HG03045 (cell line): Measurements from ENCODE around the gene GPT2.

Source experiments
- ATAC-seq: cut with Tn5 transposase; IDR thresholded peaks from one replicate; pipeline ENCODE4 v1.9.1; 2021; ENCODE audit warnings: mild to moderate bottlenecking, moderate library complexity; ENCODE audit not compliant: unreplicated experiment

GPT2 gene

DNA sequence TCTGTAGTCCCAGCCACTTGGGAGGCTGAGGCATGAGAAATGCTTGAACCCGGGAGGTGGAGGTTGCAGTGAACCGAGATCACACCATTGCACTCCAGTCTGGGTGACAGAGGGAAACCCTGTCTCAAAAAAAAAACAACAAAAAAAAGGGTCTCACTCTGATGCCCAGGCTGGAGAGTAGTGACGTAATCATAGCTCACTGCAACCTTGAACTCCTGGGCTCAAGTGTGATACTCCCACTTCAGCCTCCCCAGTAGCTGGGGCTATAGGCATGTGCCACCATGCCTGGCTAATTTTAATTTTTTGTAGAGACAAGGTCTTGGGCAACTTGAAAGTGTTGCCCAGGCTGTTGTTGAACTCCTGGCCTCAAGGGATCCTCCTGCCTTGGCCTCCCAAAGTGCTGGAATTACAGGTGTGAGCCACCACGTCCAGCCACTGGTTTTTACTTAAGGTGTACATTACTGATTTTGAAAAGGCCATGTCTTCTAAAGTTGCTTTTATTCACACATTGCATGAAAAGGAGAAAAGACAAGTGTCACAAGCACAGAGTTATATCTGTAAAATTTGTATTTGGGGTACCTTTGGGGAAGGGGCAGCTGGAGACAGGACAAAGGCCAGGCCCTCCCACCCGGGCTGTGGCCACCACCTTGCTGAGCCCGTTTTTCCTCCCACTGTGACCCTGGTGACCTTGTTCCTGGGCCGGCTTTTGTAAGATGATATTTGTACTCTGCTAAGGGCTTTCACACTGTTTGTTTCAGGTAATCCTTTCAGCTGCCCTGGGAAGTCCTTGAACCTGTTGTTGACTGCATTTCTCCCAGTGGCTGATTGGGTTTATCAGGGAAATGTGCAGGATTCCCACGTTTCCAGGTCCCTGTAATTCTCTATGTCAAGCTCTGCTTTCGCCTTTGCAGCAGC lies 11.5 kb downstream of the GPT2 start:
- ATAC-seq = no peak

DNA sequence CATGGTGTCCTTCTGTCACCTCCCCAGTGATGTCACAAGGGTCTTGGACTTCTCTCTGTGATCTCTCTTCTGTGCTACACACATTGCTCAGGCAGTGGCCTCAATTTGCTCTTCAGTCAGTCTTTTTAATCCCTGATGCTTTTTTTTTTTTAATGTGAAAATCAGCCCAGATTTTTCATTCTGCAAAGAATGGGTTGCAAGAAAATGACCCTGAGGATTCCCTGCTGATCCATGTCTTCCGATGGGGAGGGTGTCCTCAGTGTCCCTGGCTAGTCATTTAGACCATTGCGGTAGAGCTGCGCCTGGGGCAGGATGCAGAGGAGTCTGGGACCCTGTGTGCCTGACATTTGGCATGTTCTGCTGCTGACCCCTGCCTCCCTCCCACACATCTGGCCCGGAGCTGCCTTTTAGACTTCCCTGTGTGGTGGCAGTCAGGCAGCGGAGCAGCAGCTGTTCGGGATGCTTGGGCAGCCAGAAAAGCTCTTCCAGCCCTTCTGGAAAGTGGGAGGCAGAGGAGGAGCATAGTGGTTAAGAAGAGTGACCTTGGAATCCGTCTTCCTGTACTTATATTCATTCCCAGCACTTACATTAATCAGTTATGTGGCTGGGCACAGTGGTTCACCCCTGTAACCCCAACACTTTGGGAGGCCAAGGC lies 12.3 kb downstream of the GPT2 start:
- no peak for ATAC-seq

DNA sequence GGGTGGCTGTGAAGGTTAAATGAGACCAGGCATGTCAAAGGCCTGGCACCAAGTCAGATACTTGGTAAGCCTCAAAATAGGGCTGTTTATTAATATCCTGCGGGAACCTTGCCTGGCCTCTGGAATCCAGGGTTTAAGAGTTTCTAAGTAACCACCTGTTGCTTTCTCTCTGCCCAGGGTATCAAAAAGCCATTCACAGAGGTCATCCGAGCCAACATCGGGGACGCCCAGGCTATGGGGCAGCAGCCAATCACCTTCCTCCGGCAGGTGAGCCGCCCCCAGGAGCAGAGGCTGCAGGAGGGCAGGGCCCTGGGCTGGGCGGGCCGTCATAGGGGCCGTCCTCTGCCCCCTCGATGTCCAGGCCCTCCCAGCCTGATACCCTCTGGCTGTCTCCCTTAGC lies 13.3 kb downstream of the GPT2 start:
- ATAC-seq = no peak

GRCh38 chr16:46898006-46898405 lies 13.8 kb downstream of the GPT2 start:
- no peak for ATAC-seq

DNA sequence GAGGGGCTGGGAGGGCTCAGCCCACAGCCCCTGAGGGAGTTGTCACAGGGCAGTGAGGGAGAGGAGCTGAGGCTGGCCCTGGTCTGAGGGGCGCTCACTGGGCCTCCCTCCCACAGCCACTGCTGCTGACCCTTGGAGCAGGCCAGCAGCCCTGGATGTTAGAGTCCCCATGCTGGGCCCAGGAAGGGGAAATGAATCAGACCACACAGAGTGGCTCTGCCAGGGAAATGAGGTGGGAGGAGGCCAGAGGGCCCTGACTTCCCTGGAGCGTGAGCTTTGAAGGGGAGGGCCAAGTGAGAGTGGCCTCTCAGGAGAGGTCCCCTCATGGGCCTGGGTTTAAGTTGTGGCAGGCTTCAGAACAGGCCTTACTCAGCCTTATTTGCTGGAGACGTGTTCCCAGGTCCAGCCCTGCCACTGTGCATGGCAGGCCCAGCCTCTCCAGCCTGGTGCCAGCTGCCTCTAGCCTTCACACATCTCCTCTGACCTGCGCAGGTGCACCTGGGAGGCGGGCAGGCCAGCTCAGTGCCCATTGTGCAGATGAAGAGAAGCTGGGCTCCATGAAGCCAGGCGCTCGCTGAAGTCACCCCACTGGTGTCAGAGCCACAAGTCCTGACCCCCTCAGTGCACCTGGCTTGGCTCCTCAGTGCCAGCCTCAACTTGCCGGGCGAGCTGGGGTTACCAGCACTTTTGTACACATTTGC lies 15.4 kb downstream of the GPT2 start:
- no peak for ATAC-seq

GRCh38 chr16:46900455-46901235 lies 16.5 kb downstream of the GPT2 start:
- ATAC-seq = no peak

- no peak for ATAC-seq
Measured at GRCh38 chr16:46901709-46902108, 17.5 kb downstream of the GPT2 start.

DNA sequence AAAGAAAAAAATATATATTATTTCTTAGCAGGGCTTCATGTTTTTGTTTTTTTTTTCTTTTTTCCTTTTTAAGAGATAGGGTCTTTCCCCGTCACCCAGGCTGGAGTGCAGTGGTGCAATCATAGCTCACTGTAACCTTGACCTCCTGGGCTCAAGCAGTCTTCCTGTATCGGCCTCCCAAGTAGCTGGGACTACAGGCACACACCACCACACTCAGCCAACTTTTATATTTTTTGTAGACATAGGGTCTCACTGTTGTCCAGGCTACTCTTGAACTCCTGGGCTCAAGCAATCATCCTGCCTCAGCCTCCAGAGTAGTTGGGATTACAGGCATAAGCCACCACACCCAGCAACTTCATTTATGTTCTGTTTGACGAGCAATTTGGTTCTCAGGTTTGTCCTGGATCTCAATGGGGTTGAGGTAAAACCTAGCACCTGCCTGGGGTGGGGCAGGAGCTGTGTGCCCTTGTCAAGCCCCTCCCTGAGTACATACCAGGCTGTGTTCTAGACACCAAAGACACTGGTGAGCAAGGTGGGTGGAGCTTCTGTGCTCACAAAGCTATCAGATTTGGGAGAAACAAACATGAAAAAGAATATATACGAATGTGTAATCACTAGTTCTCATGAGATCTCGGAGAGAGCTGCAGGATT lies 19.2 kb downstream of the GPT2 start:
- no peak for ATAC-seq

DNA sequence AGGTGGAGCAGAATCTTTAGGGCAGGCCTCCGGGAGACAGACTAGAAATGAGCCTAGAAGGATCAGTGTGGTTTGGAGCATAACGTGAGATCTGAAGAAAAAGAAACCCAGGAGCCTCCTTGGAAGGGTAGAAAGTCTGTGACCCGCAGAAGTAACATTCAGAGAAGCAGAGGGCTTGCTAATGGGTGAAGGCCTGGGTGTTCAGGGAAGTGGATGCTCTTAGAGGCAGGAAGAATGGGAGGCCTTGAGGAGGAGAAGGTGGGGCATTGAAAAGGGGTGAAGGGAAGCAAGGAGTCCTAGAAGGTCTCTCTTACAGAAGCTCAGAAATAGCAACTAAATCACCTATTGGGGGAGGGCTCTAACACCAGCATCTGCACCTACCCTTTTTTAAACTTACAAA lies 20.3 kb downstream of the GPT2 start:
- ATAC-seq = no peak

- no peak for ATAC-seq
Measured at GRCh38 chr16:46906360-46907060, 22.3 kb downstream of the GPT2 start.

DNA sequence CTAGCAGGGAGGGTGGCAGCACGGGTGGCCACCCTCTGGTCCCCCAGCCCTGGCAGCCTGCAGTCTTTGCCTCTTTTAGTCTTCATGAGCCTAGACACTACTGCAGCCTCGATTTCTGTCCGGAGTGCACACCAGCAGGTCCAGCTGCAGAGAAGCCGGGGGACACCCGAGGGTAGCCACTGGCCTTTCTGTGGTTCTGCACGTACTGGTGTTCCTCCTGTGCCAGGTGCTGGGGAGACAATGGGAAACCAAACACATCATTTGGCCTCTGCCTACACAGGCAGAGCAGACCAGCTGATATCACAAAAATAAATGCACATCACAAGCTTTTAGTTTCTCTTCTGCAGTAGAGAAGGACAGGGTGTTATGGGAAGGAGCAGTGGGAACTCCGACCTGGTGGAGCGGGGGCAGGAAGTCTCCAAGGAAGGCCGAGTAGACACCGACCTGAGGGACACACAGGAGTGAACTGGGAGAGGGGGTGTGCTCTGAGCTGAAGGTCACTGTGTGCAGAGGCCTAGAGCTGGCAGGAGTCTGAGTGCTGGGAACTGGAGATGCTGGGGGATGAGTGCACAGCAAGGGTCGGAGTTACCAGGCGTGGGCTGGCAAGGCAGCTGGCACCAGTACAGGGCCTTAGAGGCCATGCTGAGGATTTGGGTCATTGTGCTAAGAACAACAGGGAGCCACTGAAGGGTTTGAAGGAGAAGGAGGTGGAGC lies 23.1 kb downstream of the GPT2 start:
- ATAC-seq = no peak

GRCh38 chr16:46908540-46909372 lies 24.6 kb downstream of the GPT2 start:
- ATAC-seq = no peak

GRCh38 chr16:46911038-46911437 lies 26.9 kb downstream of the GPT2 start:
- peak; percentile 58 for ATAC-seq

DNA sequence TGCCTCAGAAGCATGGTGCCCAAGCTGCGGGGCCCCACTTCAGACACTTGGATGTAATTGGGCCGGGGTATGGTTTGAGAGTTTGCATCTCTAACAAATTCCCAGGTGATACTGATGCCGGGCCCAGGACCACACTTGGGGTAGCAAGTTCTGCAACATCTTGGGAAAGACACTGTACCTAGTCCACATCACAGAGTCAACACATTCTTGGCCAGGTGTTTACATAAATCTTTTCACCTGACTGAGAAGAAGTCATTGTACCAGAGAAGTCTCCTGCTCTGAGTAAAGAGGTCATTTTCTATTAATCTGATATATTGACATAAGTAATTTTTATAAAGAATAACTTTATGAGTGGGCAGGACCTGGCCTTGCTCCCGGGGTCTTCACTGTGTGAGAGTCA lies 27.5 kb downstream of the GPT2 start:
- no peak for ATAC-seq

DNA sequence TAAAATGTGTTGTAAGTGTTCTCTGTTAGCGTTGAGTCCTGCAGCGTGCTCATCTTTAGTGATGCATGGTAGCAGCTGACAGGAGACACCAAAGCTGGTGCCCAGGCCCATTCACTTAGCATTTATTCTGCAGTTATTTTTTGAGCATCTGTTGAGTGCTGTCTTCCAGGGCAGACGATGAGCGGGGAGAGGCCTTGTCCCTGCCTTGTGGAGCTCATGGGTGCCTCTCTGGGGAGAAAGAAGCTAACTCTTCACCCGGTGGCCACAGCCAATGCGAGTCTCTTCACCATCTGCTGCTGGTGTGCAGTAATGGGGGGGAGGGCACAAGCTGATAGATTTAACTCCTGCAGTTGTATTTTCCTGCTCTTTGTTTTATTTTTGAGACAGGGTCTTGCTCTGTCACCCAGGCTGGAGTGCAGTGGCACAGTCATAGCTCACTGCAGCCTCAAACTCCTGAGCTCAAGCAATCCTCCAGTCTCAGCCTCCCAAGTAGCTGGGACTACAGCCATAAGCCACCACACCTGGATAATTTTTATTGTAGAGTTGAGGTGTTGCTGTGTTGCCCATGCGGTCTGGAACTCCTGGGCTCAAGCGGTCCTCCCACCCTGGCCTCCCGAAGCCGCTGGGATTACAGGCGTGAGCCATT lies 30.5 kb downstream of the GPT2 start:
- no peak for ATAC-seq

DNA sequence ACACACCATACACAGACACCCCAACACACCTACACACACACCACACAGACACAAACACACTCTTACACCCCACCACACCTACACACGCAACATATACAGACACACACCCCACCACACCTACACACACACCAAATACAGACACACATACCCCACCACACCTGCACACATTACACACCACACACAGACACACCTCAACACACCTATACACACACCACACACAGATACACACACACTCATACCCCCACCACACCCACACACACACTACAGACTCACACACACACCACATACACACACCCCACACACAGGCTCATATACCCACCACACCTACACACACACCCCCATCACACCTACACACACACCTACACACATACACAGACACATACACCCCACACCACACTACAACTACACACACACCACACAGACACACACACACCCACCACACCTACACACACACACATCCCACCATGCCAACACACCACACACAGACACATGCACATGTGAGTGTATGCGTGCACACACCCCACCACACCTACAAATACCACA lies 31.4 kb downstream of the GPT2 start:
- no peak for ATAC-seq

GRCh38 chr16:46916980-46917379 lies 32.8 kb downstream of the GPT2 start:
- no peak for ATAC-seq

DNA sequence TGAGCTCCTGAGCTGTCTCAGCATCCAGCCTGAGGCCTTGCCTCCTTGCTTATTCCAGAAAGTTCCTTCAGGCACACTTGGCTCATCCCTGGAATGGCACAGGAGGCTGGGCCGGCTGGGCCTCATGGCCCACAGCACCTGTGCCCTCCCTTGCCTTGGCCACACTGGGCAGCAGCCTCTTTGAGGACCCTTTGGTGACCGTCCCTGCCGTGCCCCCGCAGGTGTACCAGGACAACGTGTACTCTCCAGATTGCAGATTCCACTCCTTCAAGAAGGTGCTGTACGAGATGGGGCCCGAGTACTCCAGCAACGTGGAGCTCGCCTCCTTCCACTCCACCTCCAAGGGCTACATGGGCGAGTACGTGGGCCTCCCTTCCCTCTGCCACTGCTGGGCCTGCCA lies 34.2 kb downstream of the GPT2 start:
- ATAC-seq = no peak
